SK-N-SH (cell line): ENCODE results near the gene SLCO2A1. TPM values are rescaled to one million over a fixed set of nuclear protein-coding genes. Genes with fewer than 3 reads are reported as not detected.

Experiments used
- CTCF ChIA-PET: fragments of 300-600, 350-600 bp; formaldehyde crosslinking; extraction: SDS; loops from one replicate; lab custom pipeline; 2021; lab: Yijun Ruan, JAX
- POLR2A ChIA-PET: fragments of 350-600 bp; sonication (Branson Sonifier 250); formaldehyde crosslinking; extraction: SDS; loops from one replicate; lab custom pipeline; 2020; ENCODE audit warnings: antibody characterized with exemption, inconsistent platforms; lab: Yijun Ruan, JAX
- DNase-seq: peaks from one replicate; pipeline ENCODE4 v3.0.0; 2012
- H2AFZ ChIP-seq: fragments of 200-600 bp; sonication (generic); 2 replicates; pipeline ENCODE4 v1.8.1; 2016; ENCODE audit warnings: antibody characterized with exemption, mild to moderate bottlenecking, low read depth
- H3F3A ChIP-seq: fragments of 200-600 bp; sonication (generic); replicated peaks from 2 replicates; pipeline ENCODE3; 2016; ENCODE audit warnings: antibody characterized with exemption, mild to moderate bottlenecking; ENCODE audit not compliant: insufficient read depth
- H3K27ac ChIP-seq, 2 experiments: fragments of 200-500 bp in 1 of 2; fragments of 200-600 bp in 1 of 2; sonication (Bioruptor generic) in 1 of 2; sonication (generic), shearing (Covaris generic) in 1 of 2; 2 replicates each; pipeline versions ENCODE4 v1.5.1 to v1.6.1; 2014 to 2016; ENCODE audit warnings: low read depth in 2 of 2, inconsistent platforms in 1 of 2, low read length in 1 of 2, mild to moderate bottlenecking in 1 of 2, mixed read lengths in 1 of 2
- H3K27me3 ChIP-seq: fragments of 200-600 bp; sonication (generic), shearing (Covaris generic); 2 replicates; pipeline ENCODE4 v1.6.1; 2016; ENCODE audit warnings: mixed run types; ENCODE audit not compliant: insufficient read depth
- H3K36me3 ChIP-seq, 2 experiments: fragments of 200-500 bp in 1 of 2; fragments of 200-600 bp in 1 of 2; sonication (Bioruptor generic) in 1 of 2; sonication (generic) in 1 of 2; replicated peaks in 1 of 2; 2 replicates each; pipeline versions ENCODE3 to v1.5.1; 2014 to 2016; ENCODE audit warnings: low read length in 1 of 2, mild to moderate bottlenecking in 1 of 2; ENCODE audit not compliant: insufficient read depth in 2 of 2, control insufficient read depth in 1 of 2
- H3K4me1 ChIP-seq, 2 experiments: fragments of 200-500 bp in 1 of 2; fragments of 200-600 bp in 1 of 2; sonication (Bioruptor generic) in 1 of 2; sonication (generic), shearing (Covaris generic) in 1 of 2; 2 replicates each; pipeline versions ENCODE4 v1.5.1 to v1.6.1; 2014 to 2016; ENCODE audit warnings: low read depth in 1 of 2, low read length in 1 of 2, mixed run types in 1 of 2; ENCODE audit not compliant: insufficient read depth in 2 of 2, control insufficient read depth in 1 of 2
- H3K4me2 ChIP-seq: fragments of 200-600 bp; sonication (generic), shearing (Covaris generic); 2 replicates; pipeline ENCODE4 v1.6.1; 2017; ENCODE audit warnings: mixed run types
- H3K4me3 ChIP-seq, 2 experiments: fragments of 200-500 bp in 1 of 2; fragments of 200-600 bp in 1 of 2; sonication (Bioruptor generic) in 1 of 2; sonication (generic), shearing (Covaris generic) in 1 of 2; 2 replicates each; pipeline versions ENCODE4 v1.5.1 to v1.8.1; 2014 to 2016; ENCODE audit warnings: low read depth in 2 of 2, inconsistent platforms in 1 of 2, low read length in 1 of 2, mild to moderate bottlenecking in 1 of 2, mixed read lengths in 1 of 2, moderate library complexity in 1 of 2
- H3K79me2 ChIP-seq: fragments of 200-600 bp; sonication (generic); 2 replicates; pipeline ENCODE4 v1.8.1; 2017; ENCODE audit warnings: mild to moderate bottlenecking; ENCODE audit not compliant: insufficient read depth
- H3K9ac ChIP-seq: fragments of 200-600 bp; sonication (generic); 2 replicates; pipeline ENCODE4 v1.6.1; 2017; ENCODE audit warnings: mixed run types
- H3K9me2 ChIP-seq: fragments of 200-600 bp; sonication (generic); 2 replicates; pipeline ENCODE4 v1.6.1; 2017; ENCODE audit warnings: mixed run types
- H3K9me3 ChIP-seq: fragments of 200-600 bp; sonication (generic); 2 replicates; pipeline ENCODE4 v1.6.1; 2017; ENCODE audit warnings: mixed run types, mild to moderate bottlenecking, moderate library complexity
- H4K20me1 ChIP-seq: fragments of 200-600 bp; sonication (generic); 2 replicates; pipeline ENCODE4 v1.6.1; 2017; ENCODE audit warnings: mild to moderate bottlenecking, mixed run types; ENCODE audit not compliant: insufficient read depth
- FOXJ3 ChIP-seq: sonication (generic); formaldehyde crosslinking; IDR thresholded peaks from 2 replicates; pipeline ENCODE4 v1.5.1; 2020; ENCODE audit warnings: mild to moderate bottlenecking, missing genetic modification reagents
- FOXM1 ChIP-seq: IDR thresholded peaks from 2 replicates; pipeline ENCODE4 v1.4.0; 2012; ENCODE audit warnings: low read depth, mild to moderate bottlenecking
- GABPA ChIP-seq: IDR thresholded peaks from 2 replicates; pipeline ENCODE4 v1.4.0; 2012; ENCODE audit warnings: low read depth, mild to moderate bottlenecking
- IRF3 ChIP-seq: fragments of 150-350 bp; IDR thresholded peaks from 2 replicates; pipeline ENCODE4 v1.6.1; 2016; ENCODE audit warnings: mild to moderate bottlenecking, low read depth, low read length
- NFIC ChIP-seq: IDR thresholded peaks from 2 replicates; pipeline ENCODE4 v1.4.0; 2012; ENCODE audit warnings: borderline replicate concordance
- NRF1 ChIP-seq: IDR thresholded peaks from 2 replicates; pipeline ENCODE4 v1.6.1; 2012; ENCODE audit warnings: low read depth, mild to moderate bottlenecking, low read length
- SMC3 ChIP-seq: IDR thresholded peaks from 2 replicates; pipeline ENCODE4 v1.6.1; 2012; ENCODE audit warnings: low read depth, low read length, improper control_type of control experiment
- TCF12 ChIP-seq: IDR thresholded peaks from 2 replicates; pipeline ENCODE4 v1.4.0; 2012
- TEAD4 ChIP-seq: IDR thresholded peaks from 2 replicates; pipeline ENCODE4 v1.4.0; 2012; ENCODE audit warnings: mild to moderate bottlenecking, borderline replicate concordance; ENCODE audit not compliant: insufficient read depth
- WGBS: methylation state at CpG from one replicate; pipeline ENCODE4 v1.1.6; 2017; ENCODE audit warnings: low lambda C conversion rate; 5-methylcytosine and 5-hydroxymethylcytosine counted together
- polyA plus RNA-seq, 3 experiments: library from polyadenylated mRNA; depleted of rRNA; stranded (reverse); fragments of >200 nt; gene quantifications; 2 replicates each; pipeline ENCODE4 v1.2.3, GENCODE V29; 2012
- TF ChIP-seq, protein P1 (sequence below): fragments of 200-600 bp; sonication (generic); IDR thresholded peaks from 2 replicates; pipeline ENCODE4 v1.6.1; 2017; ENCODE audit warnings: antibody characterized with exemption, mild to moderate bottlenecking, moderate library complexity
- TF ChIP-seq, protein P2 (sequence below): IDR thresholded peaks from 2 replicates; pipeline ENCODE4 v1.4.0; 2012; ENCODE audit warnings: low read depth, borderline replicate concordance

SLCO2A1 gene
- polyA plus RNA-seq, 1 of the 3 experiments (the other 2 are of a cell fraction) = 9.3 TPM

DNA sequence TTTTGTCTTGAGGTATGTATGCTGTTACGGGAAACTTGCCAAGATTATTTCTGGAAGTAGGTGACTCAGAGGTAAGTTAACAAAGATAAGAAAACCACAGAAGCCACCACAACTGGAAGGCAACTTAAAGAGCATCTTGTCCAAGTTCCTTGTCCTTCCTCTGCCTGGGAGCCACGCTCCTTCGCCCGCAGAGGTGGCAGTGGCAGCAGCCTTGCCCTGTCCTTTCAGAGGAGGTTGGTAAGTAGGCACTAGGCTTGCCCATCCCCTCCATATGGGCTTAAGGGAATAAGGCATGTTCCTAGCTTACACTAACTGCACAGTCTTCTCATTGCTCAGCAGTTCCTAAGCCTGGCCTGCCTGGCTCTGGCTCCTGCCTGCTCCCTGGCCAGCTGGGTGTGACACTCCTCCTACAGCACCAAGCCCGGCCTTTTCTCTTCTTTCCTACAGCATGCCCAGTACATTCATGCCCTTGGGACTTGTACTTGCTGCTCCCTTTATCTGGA is 86.0 kb downstream of the SLCO2A1 start (continued):
- TF ChIP-seq TEAD4 = peak; percentile 93
- TF ChIP-seq FOXJ3 (CRISPR knock-in tag) = no peak
- no peak for TF ChIP-seq SMC3
- peak; percentile 91 for TF ChIP-seq FOXM1
- TF ChIP-seq IRF3 = no peak
- TF ChIP-seq NFIC = peak; percentile 99
- TF ChIP-seq, protein P1, sequence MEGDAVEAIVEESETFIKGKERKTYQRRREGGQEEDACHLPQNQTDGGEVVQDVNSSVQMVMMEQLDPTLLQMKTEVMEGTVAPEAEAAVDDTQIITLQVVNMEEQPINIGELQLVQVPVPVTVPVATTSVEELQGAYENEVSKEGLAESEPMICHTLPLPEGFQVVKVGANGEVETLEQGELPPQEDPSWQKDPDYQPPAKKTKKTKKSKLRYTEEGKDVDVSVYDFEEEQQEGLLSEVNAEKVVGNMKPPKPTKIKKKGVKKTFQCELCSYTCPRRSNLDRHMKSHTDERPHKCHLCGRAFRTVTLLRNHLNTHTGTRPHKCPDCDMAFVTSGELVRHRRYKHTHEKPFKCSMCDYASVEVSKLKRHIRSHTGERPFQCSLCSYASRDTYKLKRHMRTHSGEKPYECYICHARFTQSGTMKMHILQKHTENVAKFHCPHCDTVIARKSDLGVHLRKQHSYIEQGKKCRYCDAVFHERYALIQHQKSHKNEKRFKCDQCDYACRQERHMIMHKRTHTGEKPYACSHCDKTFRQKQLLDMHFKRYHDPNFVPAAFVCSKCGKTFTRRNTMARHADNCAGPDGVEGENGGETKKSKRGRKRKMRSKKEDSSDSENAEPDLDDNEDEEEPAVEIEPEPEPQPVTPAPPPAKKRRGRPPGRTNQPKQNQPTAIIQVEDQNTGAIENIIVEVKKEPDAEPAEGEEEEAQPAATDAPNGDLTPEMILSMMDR = no peak

DNA sequence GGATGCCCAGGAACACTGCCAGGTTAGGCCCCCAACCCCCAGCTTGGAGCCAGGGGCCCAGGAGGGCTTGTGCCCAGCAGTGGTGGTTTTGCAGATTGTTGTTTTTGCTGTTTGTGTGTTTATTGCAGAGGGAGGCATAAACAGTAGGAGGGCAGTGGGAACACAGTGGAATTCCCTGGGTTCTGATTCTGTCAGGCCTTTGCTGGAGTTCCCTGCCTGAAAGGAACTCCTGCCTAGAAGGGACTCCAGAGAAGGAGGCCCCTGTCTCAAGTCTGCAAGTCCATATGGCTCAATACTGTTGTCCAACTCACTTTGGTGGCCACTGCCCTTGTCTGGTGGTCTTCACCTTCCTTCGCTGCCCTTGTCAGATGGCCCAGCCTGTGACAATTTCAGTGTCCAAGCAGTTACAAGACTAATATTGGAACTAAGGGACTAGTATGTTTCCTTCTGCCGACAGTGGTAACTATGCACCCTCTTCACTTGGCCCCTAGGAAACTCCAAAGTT is 86.6 kb downstream of the SLCO2A1 start:
- Histone ChIP-seq H3K36me3 (no peaks in the 10 kb centered on the region), H3K9ac (no peak overlapping the region), H3K4me2 (no peak overlapping the region), H3F3A (peaks cover 34% of the 10 kb centered on the region), H4K20me1 (peaks cover 4% of the 10 kb centered on the region; the same call in 1 of the 2 replicates), H3K9me3 (no peaks in the 10 kb centered on the region), H3K27me3 (peaks cover 8% of the 10 kb centered on the region; the same call in 1 of the 2 replicates), H3K9me2 (no peaks in the 10 kb centered on the region), H2AFZ (no peak overlapping the region), H3K4me1 (peaks cover 26 to 30% of the 10 kb centered on the region in 2 experiments; a peak in 3 of 4 replicates), H3K4me3 (no peak overlapping the region), H3K79me2 (no peaks in the 10 kb centered on the region), H3K27ac (peak overlapping the region; percentile 58 to 70; a peak in 3 of 4 replicates)
- TF ChIP-seq FOXM1 = no peak
- TF ChIP-seq NRF1 = no peak
- no peak for TF ChIP-seq SMC3
- TF ChIP-seq FOXJ3 (CRISPR knock-in tag) = no peak
- TF ChIP-seq GABPA = no peak
- no peak for TF ChIP-seq IRF3
- TF ChIP-seq TCF12 = no peak
- TF ChIP-seq, protein P2, sequence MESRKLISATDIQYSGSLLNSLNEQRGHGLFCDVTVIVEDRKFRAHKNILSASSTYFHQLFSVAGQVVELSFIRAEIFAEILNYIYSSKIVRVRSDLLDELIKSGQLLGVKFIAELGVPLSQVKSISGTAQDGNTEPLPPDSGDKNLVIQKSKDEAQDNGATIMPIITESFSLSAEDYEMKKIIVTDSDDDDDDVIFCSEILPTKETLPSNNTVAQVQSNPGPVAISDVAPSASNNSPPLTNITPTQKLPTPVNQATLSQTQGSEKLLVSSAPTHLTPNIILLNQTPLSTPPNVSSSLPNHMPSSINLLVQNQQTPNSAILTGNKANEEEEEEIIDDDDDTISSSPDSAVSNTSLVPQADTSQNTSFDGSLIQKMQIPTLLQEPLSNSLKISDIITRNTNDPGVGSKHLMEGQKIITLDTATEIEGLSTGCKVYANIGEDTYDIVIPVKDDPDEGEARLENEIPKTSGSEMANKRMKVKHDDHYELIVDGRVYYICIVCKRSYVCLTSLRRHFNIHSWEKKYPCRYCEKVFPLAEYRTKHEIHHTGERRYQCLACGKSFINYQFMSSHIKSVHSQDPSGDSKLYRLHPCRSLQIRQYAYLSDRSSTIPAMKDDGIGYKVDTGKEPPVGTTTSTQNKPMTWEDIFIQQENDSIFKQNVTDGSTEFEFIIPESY = no peak
- ChIA-PET POLR2A (no interaction called here), CTCF (interaction anchor here (1.1 to 1.4 kb wide), 4 partner anchors 13 to 270 kb away, joined by 3 to 6 read pairs (median 4); no protein-coding TSS in a partner anchor)
- no peak for DNase-seq
- 73% methylated on average over 2 of the region's 2 CpGs for WGBS
